ENCODE measurements around the gene GPAT2.
"Not testable (repeated sequence)": the region's sequence is repeated elsewhere in the genome, so short reads cannot be mapped to it uniquely, and the experiment has no call there.

- TF ChIP-seq CTCF, EZH2, EZH2phosphoT487 (IDR thresholded peaks at IDR 0.05): not testable (repeated sequence)
Observed at GRCh38 chr2:96060325-96060724, 25.6 kb upstream of the GPAT2 start.
